Esophagus muscularis mucosa (tissue), 3 donors: ENCODE measurements around the gene KCNK17.

Source experiments
- CTCF ChIP-seq, 3 experiments: fragments of 200-600 bp in 2 of 3; fragments of 450-650 bp in 1 of 3; sonication (generic) in 2 of 3; IDR thresholded peaks; one replicate each; pipeline ENCODE4 v1.5.1; 2017 to 2019; ENCODE audit warnings: antibody characterized with exemption in 3 of 3, mild to moderate bottlenecking in 2 of 3, moderate library complexity in 1 of 3
- POLR2A ChIP-seq: fragments of 450-650 bp; IDR thresholded peaks from one replicate; pipeline ENCODE4 v1.6.1; 2017; ENCODE audit warnings: antibody characterized with exemption, moderate library complexity, mild to moderate bottlenecking, low read depth

GRCh38 chr6:39250507-39250906, 63.7 kb downstream of the KCNK17 start:
- no peak for TF ChIP-seq POLR2A
- TF ChIP-seq CTCF (IDR thresholded peaks at IDR 0.05) = no peak
